Measurements from ENCODE around the gene UBE2R2. TPM values are rescaled to one million over a fixed set of nuclear protein-coding genes. Genes with fewer than 3 reads are reported as not detected.
"Not testable (repeated sequence)": the region's sequence is repeated elsewhere in the genome, so short reads cannot be mapped to it uniquely, and the experiment has no call there.

Gene UBE2R2
- total RNA-seq, 1 experiment from 2014 or later = 31.9 TPM

- DNase-seq (ENCODE audit: low read depth) = no peak
These were observed 23.4 kb downstream of the UBE2R2 start for GRCh38 chr9:33840381-33840780.

GRCh38 chr9:33843312-33843961, 26.5 kb downstream of the UBE2R2 start:
- DNase-seq (ENCODE audit: low read depth) = no peak

GRCh38 chr9:33846231-33846630, 29.3 kb downstream of the UBE2R2 start:
- DNase-seq (ENCODE audit: low read depth) = no peak

GRCh38 chr9:33847894-33848205, 30.9 kb downstream of the UBE2R2 start:
- not testable (repeated sequence) for DNase-seq (ENCODE audit: low read depth)

GRCh38 chr9:33850267-33850629, 33.3 kb downstream of the UBE2R2 start:
- DNase-seq (ENCODE audit: low read depth) = no peak

- DNase-seq (ENCODE audit: low read depth) = no peak
These were observed 33.7 kb downstream of the UBE2R2 start for GRCh38 chr9:33850677-33851076.

GRCh38 chr9:33851301-33851700, 34.3 kb downstream of the UBE2R2 start:
- peak; percentile 42 for DNase-seq (ENCODE audit: low read depth)

GRCh38 chr9:33852216-33852826, 35.4 kb downstream of the UBE2R2 start:
- DNase-seq (ENCODE audit: low read depth) = peak; percentile 59

GRCh38 chr9:33856247-33856646, 39.3 kb downstream of the UBE2R2 start:
- DNase-seq (ENCODE audit: low read depth) = no peak

- peak; percentile 80 for DNase-seq (ENCODE audit: low read depth)
These were observed 41.5 kb downstream of the UBE2R2 start for GRCh38 chr9:33858423-33858822.

GRCh38 chr9:33860200-33860871, 43.4 kb downstream of the UBE2R2 start:
- DNase-seq (ENCODE audit: low read depth) = no peak

GRCh38 chr9:33861917-33862453, 45.0 kb downstream of the UBE2R2 start:
- DNase-seq (ENCODE audit: low read depth) = no peak

GRCh38 chr9:33863027-33863426, 46.1 kb downstream of the UBE2R2 start:
- DNase-seq (ENCODE audit: low read depth) = not testable (repeated sequence)

- DNase-seq (ENCODE audit: low read depth) = no peak
These were observed 50.9 kb downstream of the UBE2R2 start for GRCh38 chr9:33867747-33868439.

- DNase-seq (ENCODE audit: low read depth) = no peak
These were observed 51.5 kb downstream of the UBE2R2 start for GRCh38 chr9:33868440-33868973.

GRCh38 chr9:33869243-33869642, 52.3 kb downstream of the UBE2R2 start:
- DNase-seq (ENCODE audit: low read depth) = not testable (repeated sequence)

GRCh38 chr9:33877727-33878489, 60.9 kb downstream of the UBE2R2 start:
- DNase-seq (ENCODE audit: low read depth) = no peak

- no peak for DNase-seq (ENCODE audit: low read depth)
These were observed 61.9 kb downstream of the UBE2R2 start for GRCh38 chr9:33878691-33879366.

GRCh38 chr9:33880211-33881089, 63.5 kb downstream of the UBE2R2 start:
- no peak for DNase-seq (ENCODE audit: low read depth)

GRCh38 chr9:33881635-33882034, 64.7 kb downstream of the UBE2R2 start:
- DNase-seq (ENCODE audit: low read depth) = peak; percentile 52

All from M059J (cell line).